Peyer's patch (tissue), 4 donors: ENCODE results near the gene PPRC1.

Experiments
- POLR2A ChIP-seq, 2 donors: fragments of 450-650 bp; IDR thresholded peaks; one replicate each; pipeline ENCODE4 v1.5.1; 2017; ENCODE audit warnings: antibody characterized with exemption in 2 of 2, mild to moderate bottlenecking in 2 of 2, moderate library complexity in 2 of 2
- TF ChIP-seq, protein P1 (sequence below), 6 experiments: fragments of 450-650 bp in 4 of 6; fragments of 200-600 bp in 2 of 6; sonication (generic) in 1 of 6; IDR thresholded peaks; one replicate each; pipeline ENCODE4 v1.5.1; 2017 to 2019; ENCODE audit warnings: antibody characterized with exemption in 6 of 6, mild to moderate bottlenecking in 3 of 6, moderate library complexity in 1 of 6

DNA sequence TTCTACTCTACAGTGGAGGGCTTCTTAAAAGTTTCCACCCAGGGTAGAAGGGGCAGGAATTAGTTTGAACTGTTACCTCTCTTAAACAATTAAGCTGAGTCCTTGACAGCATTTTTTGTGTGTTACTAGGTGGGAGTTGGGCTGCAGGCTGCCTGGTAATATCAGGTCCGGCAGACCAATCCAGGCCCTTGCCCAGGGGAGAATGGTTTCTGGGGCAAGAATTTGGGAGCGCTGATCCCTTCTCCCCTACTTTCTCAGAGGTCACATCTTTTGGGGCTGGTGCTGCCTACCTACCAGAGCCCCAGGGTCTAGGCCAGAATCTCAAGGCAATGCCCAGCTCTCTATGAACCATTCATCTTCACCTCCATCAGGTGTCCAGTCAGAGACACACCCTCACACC lies 1.6 kb downstream of the PPRC1 start:
- TF ChIP-seq, protein P1, sequence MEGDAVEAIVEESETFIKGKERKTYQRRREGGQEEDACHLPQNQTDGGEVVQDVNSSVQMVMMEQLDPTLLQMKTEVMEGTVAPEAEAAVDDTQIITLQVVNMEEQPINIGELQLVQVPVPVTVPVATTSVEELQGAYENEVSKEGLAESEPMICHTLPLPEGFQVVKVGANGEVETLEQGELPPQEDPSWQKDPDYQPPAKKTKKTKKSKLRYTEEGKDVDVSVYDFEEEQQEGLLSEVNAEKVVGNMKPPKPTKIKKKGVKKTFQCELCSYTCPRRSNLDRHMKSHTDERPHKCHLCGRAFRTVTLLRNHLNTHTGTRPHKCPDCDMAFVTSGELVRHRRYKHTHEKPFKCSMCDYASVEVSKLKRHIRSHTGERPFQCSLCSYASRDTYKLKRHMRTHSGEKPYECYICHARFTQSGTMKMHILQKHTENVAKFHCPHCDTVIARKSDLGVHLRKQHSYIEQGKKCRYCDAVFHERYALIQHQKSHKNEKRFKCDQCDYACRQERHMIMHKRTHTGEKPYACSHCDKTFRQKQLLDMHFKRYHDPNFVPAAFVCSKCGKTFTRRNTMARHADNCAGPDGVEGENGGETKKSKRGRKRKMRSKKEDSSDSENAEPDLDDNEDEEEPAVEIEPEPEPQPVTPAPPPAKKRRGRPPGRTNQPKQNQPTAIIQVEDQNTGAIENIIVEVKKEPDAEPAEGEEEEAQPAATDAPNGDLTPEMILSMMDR (IDR thresholded peaks at IDR 0.05) = no peak
- TF ChIP-seq POLR2A (IDR thresholded peaks at IDR 0.05) = no peak
